Right lobe of liver (tissue), 6 donors: ENCODE data around the gene PYCR2. TPM values are rescaled to one million over a fixed set of nuclear protein-coding genes. Genes with fewer than 3 reads are reported as not detected.

ENCODE experiments used
- ATAC-seq, 4 donors: fragments of 200-7000 bp; cut with Tn5 transposase; one replicate each; pipeline ENCODE4 v1.9.1; 2020; ENCODE audit warnings: mild to moderate bottlenecking in 4 of 4, moderate library complexity in 4 of 4
- DNase-seq, 3 donors: peaks; one replicate each; pipeline ENCODE4 v3.0.0-alpha.2; 2020
- H3K27ac ChIP-seq, 3 donors: fragments of 200-600 bp; one replicate each; pipeline ENCODE4 v1.8.0; 2022
- H3K27me3 ChIP-seq, 2 donors: fragments of 200-600 bp; one replicate each; pipeline ENCODE4 v1.8.0; 2022
- H3K36me3 ChIP-seq, 4 donors: fragments of 200-600 bp; sonication (generic) in 1 of 4; one replicate each; pipeline versions ENCODE4 v1.5.1 to v1.8.0; 2017 to 2022; ENCODE audit warnings: control low read depth in 1 of 4
- H3K4me1 ChIP-seq, 4 donors: fragments of 200-600 bp; sonication (generic) in 1 of 4; one replicate each; pipeline versions ENCODE4 v1.5.1 to v1.8.0; 2017 to 2022; ENCODE audit warnings: control low read depth in 1 of 4
- H3K4me3 ChIP-seq, 3 donors: fragments of 200-600 bp; one replicate each; pipeline ENCODE4 v1.8.0; 2022
- H3K9me3 ChIP-seq, 4 donors: fragments of 200-600 bp; sonication (generic) in 1 of 4; one replicate each; pipeline versions ENCODE4 v1.5.1 to v1.8.0; 2017 to 2022; ENCODE audit warnings: control low read depth in 1 of 4
- POLR2A ChIP-seq: fragments of 450-650 bp; IDR thresholded peaks from one replicate; pipeline ENCODE4 v1.6.1; 2017; ENCODE audit warnings: antibody characterized with exemption, mild to moderate bottlenecking
- WGBS: methylation state at CpG from one replicate; pipeline ENCODE4 v1.1.6; 2018; ENCODE audit warnings: low coverage, low lambda C conversion rate; ENCODE audit not compliant: insufficient coverage; ENCODE audit errors: missing lambda C conversion rate; 5-methylcytosine and 5-hydroxymethylcytosine counted together
- intact Hi-C, 2 donors: fragments of 100-400 bp; cut with DNase I; formaldehyde crosslinking; loops; one replicate each; pipeline versions ENCODE4 v1.11.2 to v1.14.1; 2022
- total RNA-seq, 6 experiments: library from RNA; depleted of rRNA in 2 of 6; stranded (reverse); fragments of >200 nt in 2 of 6; fragmentation: NEBNext Ultra II Directional in 3 of 6; extraction: Animal tissue kit (Norgen Biotek cat#: 25700) in 3 of 6; gene quantifications; one replicate each; pipeline versions ENCODE4 v1.1.0 to v1.2.4, GENCODE V29; 2016 to 2023
- TF ChIP-seq, protein P1 (sequence below), 4 donors: fragments of 200-600 bp in 3 of 4; fragments of 450-650 bp in 1 of 4; IDR thresholded peaks; one replicate each; pipeline versions ENCODE4 v1.5.1 to v1.8.0; 2016 to 2022; ENCODE audit warnings: antibody characterized with exemption in 4 of 4, mild to moderate bottlenecking in 2 of 4
- donor health status: DM: no; HTN: yes; CAD: no.
- donor health status: DM: no; HTN: no; CAD: no.
- donor health status: DM: no; HTN: no; CAD: no.
- donor health status: DM: no; HTN: yes; CAD: no.
- donor health status: DM: no; HTN: yes; CAD: no.

Gene PYCR2
- total RNA-seq, 6 experiments from 2014 or later, result 20.0 to 42.6 (median 24.9) TPM

DNA sequence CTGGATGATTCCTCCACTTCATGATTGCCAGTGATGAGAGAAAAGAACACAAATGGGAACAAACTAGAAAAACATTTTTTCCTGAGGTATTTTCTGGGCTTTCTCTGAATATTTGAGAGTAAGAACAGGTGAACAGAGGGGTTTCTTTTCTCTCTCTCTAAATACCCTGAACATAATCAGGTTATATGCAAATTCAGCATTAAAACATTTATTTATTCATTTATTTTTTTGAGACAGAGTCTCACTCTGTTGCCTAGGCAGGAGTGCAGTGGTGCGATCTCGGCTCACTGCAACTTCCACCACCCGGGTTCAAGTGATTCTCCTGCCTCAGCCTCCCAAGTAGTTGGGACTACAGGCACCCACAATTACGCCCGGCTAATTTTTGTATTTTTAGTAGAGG is 22.8 kb upstream of the PYCR2 start:
- no peak for ATAC-seq
- 93% methylated on average over 4 of the region's 5 CpGs for WGBS
- no peaks in the 10 kb centered on the region for H3K9me3 ChIP-seq
- H3K27me3 ChIP-seq, result no peaks in the 10 kb centered on the region
- no peak overlapping the region for H3K4me3 ChIP-seq
- H3K36me3 ChIP-seq, result no peaks in the 10 kb centered on the region
- TF ChIP-seq, protein P1, sequence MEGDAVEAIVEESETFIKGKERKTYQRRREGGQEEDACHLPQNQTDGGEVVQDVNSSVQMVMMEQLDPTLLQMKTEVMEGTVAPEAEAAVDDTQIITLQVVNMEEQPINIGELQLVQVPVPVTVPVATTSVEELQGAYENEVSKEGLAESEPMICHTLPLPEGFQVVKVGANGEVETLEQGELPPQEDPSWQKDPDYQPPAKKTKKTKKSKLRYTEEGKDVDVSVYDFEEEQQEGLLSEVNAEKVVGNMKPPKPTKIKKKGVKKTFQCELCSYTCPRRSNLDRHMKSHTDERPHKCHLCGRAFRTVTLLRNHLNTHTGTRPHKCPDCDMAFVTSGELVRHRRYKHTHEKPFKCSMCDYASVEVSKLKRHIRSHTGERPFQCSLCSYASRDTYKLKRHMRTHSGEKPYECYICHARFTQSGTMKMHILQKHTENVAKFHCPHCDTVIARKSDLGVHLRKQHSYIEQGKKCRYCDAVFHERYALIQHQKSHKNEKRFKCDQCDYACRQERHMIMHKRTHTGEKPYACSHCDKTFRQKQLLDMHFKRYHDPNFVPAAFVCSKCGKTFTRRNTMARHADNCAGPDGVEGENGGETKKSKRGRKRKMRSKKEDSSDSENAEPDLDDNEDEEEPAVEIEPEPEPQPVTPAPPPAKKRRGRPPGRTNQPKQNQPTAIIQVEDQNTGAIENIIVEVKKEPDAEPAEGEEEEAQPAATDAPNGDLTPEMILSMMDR (IDR thresholded peaks at IDR 0.05), result no peak
- TF ChIP-seq POLR2A, result no peak
- intact Hi-C loops, result no loop called here
- H3K27ac ChIP-seq, result no peak overlapping the region
- DNase-seq, result no peak
- H3K4me1 ChIP-seq, result no peaks in the 10 kb centered on the region

DNA sequence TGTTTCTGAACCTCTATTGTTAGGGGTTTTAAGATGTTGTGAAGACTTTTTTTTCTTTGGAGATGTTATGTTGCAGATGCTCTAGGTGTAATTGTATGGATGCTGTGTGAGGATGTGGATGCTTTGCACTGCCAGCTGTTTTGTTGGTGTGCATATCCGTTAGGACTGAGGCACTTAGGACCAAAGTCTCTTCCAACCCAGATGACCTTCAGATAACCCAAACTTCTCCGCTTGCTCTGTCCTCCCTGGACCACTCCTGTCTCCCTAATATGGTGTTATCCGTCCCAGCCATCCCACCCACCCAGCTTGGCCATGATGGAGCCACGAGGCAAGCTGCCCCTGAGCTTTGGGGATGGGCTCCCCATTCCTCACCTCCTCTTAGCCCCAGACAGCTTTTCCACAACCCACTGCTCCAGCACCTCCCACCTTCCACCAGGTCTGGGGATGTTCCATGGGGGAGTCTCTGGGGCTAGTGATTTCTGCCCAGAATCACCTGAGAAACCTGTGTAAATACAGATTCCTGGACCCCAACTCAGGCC is 22.1 kb upstream of the PYCR2 start:
- Histone ChIP-seq H3K4me1 (no peaks in the 10 kb centered on the region), H3K9me3 (no peaks in the 10 kb centered on the region), H3K27me3 (no peaks in the 10 kb centered on the region), H3K36me3 (no peaks in the 10 kb centered on the region), H3K4me3 (no peak overlapping the region), H3K27ac (no peak overlapping the region)
- TF ChIP-seq POLR2A, result no peak
- TF ChIP-seq, protein P1 (IDR thresholded peaks at IDR 0.05), result no peak
- ATAC-seq (no peak), DNase-seq (no peak)
- 17% methylated on average over 1 of the region's 4 CpGs for WGBS
- intact Hi-C loops, result no loop called here

DNA sequence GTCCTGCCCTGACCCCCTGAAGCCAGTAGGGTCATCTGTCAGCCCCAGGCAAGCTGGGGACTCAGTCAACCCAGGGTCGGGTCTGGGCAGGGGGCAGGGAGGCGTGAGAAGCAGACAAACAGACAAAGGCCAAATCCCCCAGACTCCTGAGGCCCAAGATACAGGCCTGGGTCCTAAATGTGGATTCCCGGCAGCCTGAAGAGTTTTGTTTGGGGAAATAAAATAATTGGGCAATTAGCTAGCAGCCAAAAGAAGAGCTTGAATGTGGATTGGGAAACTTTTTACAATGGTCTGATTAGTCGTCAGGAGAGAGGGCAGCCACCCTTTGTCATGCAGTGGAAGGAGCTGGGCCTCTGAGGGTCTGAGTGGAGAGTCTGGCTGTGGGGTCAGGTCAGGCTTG is 21.5 kb upstream of the PYCR2 start:
- H3K27me3 ChIP-seq, result no peaks in the 10 kb centered on the region
- TF ChIP-seq POLR2A, result no peak
- TF ChIP-seq, protein P1 (IDR thresholded peaks at IDR 0.05), result no peak
- 33% methylated on average over 3 of the region's 4 CpGs for WGBS
- no peaks in the 10 kb centered on the region for H3K4me1 ChIP-seq
- DNase-seq (no peak), ATAC-seq (no peak)
- H3K9me3 ChIP-seq, result no peaks in the 10 kb centered on the region
- no peak overlapping the region for H3K27ac ChIP-seq
- H3K36me3 ChIP-seq, result no peaks in the 10 kb centered on the region
- H3K4me3 ChIP-seq, result no peak overlapping the region
- intact Hi-C loops, result no loop called here

DNA sequence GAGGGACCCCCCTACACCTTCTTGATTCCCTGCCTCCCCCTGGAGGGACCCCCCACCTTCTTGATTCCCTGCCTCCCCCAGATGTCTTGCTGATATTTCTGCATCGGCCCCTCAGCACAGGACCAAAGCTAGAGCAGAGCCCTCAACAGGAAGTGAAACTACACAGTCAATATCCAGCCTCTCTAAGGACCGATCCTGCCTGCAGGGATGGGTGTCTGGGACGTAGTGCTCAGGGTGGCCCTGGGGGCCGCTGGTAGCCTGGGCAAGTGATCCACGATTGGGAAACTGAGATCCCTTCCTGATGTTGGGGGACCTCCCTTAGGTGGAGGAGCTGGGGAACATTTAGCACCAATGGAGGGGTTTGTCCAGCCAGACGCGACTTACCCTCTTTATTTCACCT is 20.9 kb upstream of the PYCR2 start:
- no peaks in the 10 kb centered on the region for H3K4me1 ChIP-seq
- no peak overlapping the region for H3K27ac ChIP-seq
- no peaks in the 10 kb centered on the region for H3K9me3 ChIP-seq
- no peaks in the 10 kb centered on the region for H3K36me3 ChIP-seq
- H3K4me3 ChIP-seq, result no peak overlapping the region
- TF ChIP-seq POLR2A, result no peak
- TF ChIP-seq, protein P1 (IDR thresholded peaks at IDR 0.05), result no peak
- intact Hi-C loops, result no loop called here
- H3K27me3 ChIP-seq, result no peaks in the 10 kb centered on the region
- WGBS, result 22% methylated on average over 2 of the region's 7 CpGs
- DNase-seq (no peak), ATAC-seq (peak in 3 of 4 donors; percentile 17 to 34 (median 23))

DNA sequence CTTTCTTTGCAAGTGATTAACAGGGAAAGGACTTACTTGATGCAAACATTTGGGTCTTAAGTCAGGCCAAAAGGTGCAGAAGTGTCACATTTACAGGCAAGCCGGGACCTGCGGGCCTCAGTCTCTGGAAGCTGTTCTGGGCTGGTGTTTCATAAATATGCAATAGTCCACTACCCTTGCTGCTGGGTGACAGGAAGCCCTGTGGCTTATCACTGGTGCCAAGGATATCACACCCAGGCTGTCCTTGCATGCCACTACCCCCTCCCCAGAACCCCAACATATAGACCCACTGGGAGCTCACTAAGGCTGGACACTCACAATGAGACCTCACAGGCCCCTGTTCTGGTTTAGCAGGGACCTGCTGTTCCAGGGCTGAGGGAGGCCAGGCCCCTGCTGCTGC is 20.3 kb upstream of the PYCR2 start:
- DNase-seq, result no peak

More for the DNA sequence above, 20.3 kb upstream of the PYCR2 start:
- H3K27ac ChIP-seq, result no peak overlapping the region
- no peak overlapping the region for H3K4me3 ChIP-seq
- WGBS, result no CpG with 5 or more reads among the region's 2 CpGs
- no peak for ATAC-seq
- H3K4me1 ChIP-seq, result no peaks in the 10 kb centered on the region
- H3K9me3 ChIP-seq, result no peaks in the 10 kb centered on the region
- H3K36me3 ChIP-seq, result no peaks in the 10 kb centered on the region
- intact Hi-C loops, result no loop called here
- TF ChIP-seq, protein P1 (IDR thresholded peaks at IDR 0.05), result no peak
- TF ChIP-seq POLR2A, result no peak
- H3K27me3 ChIP-seq, result no peaks in the 10 kb centered on the region
